HUES6 (cell line): ENCODE measurements around the gene GATA2.

Source experiments
- H3K27ac ChIP-seq: 2 replicates; pipeline ENCODE4 v1.7.0; 2013; ENCODE audit warnings: low read depth, mild to moderate bottlenecking, low read length, inconsistent platforms
- H3K27me3 ChIP-seq: 2 replicates; pipeline ENCODE4 v1.6.1; 2013; ENCODE audit warnings: low read length; ENCODE audit not compliant: control insufficient read depth, insufficient read depth
- H3K36me3 ChIP-seq: 2 replicates; pipeline ENCODE4 v1.6.1; 2013; ENCODE audit warnings: low read length; ENCODE audit not compliant: control insufficient read depth, insufficient read depth
- H3K4me1 ChIP-seq: 2 replicates; pipeline ENCODE4 v1.6.1; 2013; ENCODE audit warnings: low read length; ENCODE audit not compliant: control insufficient read depth, insufficient read depth
- H3K4me3 ChIP-seq: 2 replicates; pipeline ENCODE4 v1.5.1; 2013; ENCODE audit warnings: low read depth, low read length
- H3K9ac ChIP-seq: one replicate; pipeline ENCODE4 v1.6.1; 2013; ENCODE audit warnings: mild to moderate bottlenecking, low read length
- H3K9me3 ChIP-seq: 2 replicates; pipeline ENCODE4 v1.6.1; 2013; ENCODE audit warnings: low read depth, low read length; ENCODE audit not compliant: control insufficient read depth, insufficient read depth

The GATA2 gene

GRCh38 chr3:128493570-128494366 lies 767 bp upstream of the GATA2 start:
- H3K4me1 ChIP-seq: peaks cover 55% of the 10 kb centered on the region
- H3K36me3 ChIP-seq: no peaks in the 10 kb centered on the region
- H3K27ac ChIP-seq: no peak overlapping the region
- H3K4me3 ChIP-seq: peak overlapping the region; percentile 27; the same call in 1 of the 2 replicates
- H3K27me3 ChIP-seq: peaks cover 98% of the 10 kb centered on the region
- no peak overlapping the region for H3K9ac ChIP-seq
- H3K9me3 ChIP-seq: no peaks in the 10 kb centered on the region

DNA sequence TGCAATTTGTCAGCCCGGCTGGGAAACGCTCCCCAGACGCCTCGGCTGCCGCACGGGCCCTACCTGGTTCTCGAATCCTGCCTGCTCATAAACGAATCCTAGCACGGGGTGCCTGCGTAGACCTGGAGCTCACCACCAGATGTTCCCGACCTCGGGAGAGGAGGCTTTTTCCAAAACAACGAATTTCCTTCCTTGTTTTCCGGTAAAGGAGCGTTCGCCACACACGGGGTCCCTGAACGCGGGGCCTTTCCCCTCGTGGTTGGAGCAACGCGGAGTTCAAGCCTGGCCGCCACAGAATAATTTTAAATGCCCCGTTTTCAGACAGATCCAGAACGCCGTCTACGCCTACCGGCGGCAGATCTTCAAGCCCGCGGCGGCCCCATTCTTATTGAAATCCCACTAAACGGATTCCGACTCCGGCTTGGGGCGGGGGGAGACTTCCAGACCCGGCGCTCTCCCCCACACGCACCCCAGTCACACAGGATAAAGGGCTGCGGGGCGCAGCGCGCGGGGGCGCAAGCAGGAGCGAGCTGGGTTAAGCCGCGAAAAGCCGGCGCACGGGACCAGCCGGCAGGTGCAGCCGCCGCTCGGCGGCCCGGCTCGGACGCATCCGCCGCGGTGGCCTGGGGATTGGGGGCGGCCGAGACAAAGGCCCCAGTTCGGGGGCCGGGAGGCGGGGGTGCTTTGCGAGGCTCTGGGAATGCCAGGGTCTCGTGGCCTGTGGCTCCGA lies 895 bp downstream of the GATA2 start:
- Histone ChIP-seq H3K4me1 (peaks cover 50% of the 10 kb centered on the region), H3K9me3 (no peaks in the 10 kb centered on the region), H3K9ac (no peak overlapping the region), H3K27ac (no peak overlapping the region), H3K4me3 (peak overlapping the region; percentile 65), H3K36me3 (no peaks in the 10 kb centered on the region), H3K27me3 (peaks cover 100% of the 10 kb centered on the region)

DNA sequence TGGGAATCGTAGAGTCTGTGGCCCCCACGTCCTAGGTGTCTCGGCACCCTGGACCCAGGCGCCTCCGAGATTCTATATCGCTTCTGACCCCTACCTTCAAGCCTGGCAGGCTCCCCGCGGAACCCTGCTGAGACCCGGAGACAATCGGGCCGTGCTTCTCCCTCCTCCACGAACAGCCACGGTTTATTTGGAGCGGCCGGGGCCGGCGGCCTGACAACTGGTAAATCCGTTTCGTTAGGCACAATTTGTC lies 1.4 kb downstream of the GATA2 start:
- H3K4me1 ChIP-seq: peaks cover 50% of the 10 kb centered on the region
- H3K36me3 ChIP-seq: no peaks in the 10 kb centered on the region
- no peak overlapping the region for H3K27ac ChIP-seq
- H3K9ac ChIP-seq: no peak overlapping the region
- H3K4me3 ChIP-seq: peak overlapping the region; percentile 65
- peaks cover 100% of the 10 kb centered on the region for H3K27me3 ChIP-seq
- H3K9me3 ChIP-seq: no peaks in the 10 kb centered on the region

- H3K9ac ChIP-seq: peak overlapping the region; percentile 20
- H3K9me3 ChIP-seq: no peaks in the 10 kb centered on the region
- no peak overlapping the region for H3K27ac ChIP-seq
- no peaks in the 10 kb centered on the region for H3K36me3 ChIP-seq
- H3K4me1 ChIP-seq: peaks cover 52% of the 10 kb centered on the region
- peaks cover 100% of the 10 kb centered on the region for H3K27me3 ChIP-seq
- H3K4me3 ChIP-seq: peak overlapping the region; percentile 65
These were observed 1.9 kb downstream of the GATA2 start for GRCh38 chr3:128490915-128491690.

GRCh38 chr3:128490650-128490914 lies 2.4 kb downstream of the GATA2 start:
- Histone ChIP-seq H3K9ac (peak overlapping the region; percentile 20), H3K4me1 (peaks cover 57% of the 10 kb centered on the region), H3K9me3 (no peaks in the 10 kb centered on the region), H3K27ac (no peak overlapping the region), H3K36me3 (no peaks in the 10 kb centered on the region), H3K27me3 (peaks cover 100% of the 10 kb centered on the region), H3K4me3 (peak overlapping the region; percentile 65)

- H3K4me1 ChIP-seq: peaks cover 62% of the 10 kb centered on the region
- H3K9ac ChIP-seq: peak overlapping the region; percentile 20
- no peak overlapping the region for H3K27ac ChIP-seq
- peak overlapping the region; percentile 65 for H3K4me3 ChIP-seq
- H3K9me3 ChIP-seq: no peaks in the 10 kb centered on the region
- H3K36me3 ChIP-seq: no peaks in the 10 kb centered on the region
- peaks cover 100% of the 10 kb centered on the region for H3K27me3 ChIP-seq
These were observed 2.9 kb downstream of the GATA2 start for GRCh38 chr3:128489927-128490649.

GRCh38 chr3:128489674-128489926 lies 3.4 kb downstream of the GATA2 start:
- Histone ChIP-seq H3K4me1 (peaks cover 67% of the 10 kb centered on the region), H3K9me3 (no peaks in the 10 kb centered on the region), H3K27me3 (peaks cover 100% of the 10 kb centered on the region), H3K36me3 (no peaks in the 10 kb centered on the region), H3K9ac (peak overlapping the region; percentile 20), H3K4me3 (peak overlapping the region; percentile 65), H3K27ac (no peak overlapping the region)

DNA sequence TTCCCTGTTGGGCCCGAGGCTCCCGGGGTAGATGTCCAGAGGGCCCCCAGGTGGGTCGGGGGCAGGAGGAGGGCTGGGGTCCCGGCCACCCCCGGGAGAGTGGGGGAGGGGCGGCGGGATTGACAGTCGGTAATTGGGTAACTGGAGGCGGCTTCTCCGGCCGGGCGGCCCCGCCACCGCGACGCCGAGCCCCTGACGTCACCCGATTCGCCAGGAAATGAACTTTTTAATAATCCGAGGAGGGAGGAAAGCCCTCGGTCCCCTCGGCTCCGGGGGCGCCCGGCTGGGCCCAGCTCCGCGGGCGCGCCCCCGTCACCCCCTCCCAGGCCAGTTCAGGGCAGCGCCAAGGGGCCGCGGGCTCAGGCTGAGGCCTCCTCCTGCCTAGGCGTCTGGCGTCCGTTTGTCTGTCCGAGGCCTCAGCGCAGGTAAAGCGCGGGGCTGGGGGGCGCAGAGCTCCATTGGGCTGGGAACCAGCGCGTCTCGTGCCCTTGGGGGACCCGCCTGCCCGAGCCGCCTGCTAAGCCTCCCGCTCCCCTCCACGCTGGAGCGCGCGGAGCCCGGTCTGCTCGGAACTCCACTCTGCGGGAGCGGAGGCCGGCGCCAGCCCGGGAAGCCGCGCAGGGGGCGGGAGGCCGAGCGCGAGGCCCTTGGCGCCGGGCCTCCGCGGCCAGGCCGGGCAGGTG lies 3.9 kb downstream of the GATA2 start:
- H3K9ac ChIP-seq: peak overlapping the region; percentile 57
- peaks cover 69% of the 10 kb centered on the region for H3K4me1 ChIP-seq
- H3K36me3 ChIP-seq: no peaks in the 10 kb centered on the region
- H3K27ac ChIP-seq: no peak overlapping the region
- peak overlapping the region; percentile 65 for H3K4me3 ChIP-seq
- peaks cover 100% of the 10 kb centered on the region for H3K27me3 ChIP-seq
- H3K9me3 ChIP-seq: no peaks in the 10 kb centered on the region

DNA sequence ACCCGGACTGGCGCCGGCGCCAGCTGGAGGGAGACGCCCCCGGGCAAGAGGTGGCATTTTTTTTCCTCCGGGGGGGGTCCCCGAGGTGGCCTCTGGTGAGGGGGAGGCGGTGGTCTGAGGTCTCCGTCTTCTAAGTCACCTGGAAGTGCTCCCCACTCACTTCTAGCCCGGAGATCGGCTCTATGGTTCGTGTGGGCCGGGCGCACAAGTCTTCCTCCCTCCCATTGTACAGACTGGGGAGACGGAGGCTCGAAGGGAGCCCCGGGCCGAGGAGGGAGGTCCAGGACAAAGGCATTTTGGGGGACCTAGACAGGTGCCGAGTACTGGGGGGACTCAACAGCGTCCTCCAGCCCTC lies 4.4 kb downstream of the GATA2 start:
- peaks cover 69% of the 10 kb centered on the region for H3K4me1 ChIP-seq
- H3K9ac ChIP-seq: peak overlapping the region; percentile 57
- no peaks in the 10 kb centered on the region for H3K36me3 ChIP-seq
- peak overlapping the region; percentile 65 for H3K4me3 ChIP-seq
- peaks cover 100% of the 10 kb centered on the region for H3K27me3 ChIP-seq
- no peak overlapping the region for H3K27ac ChIP-seq
- no peaks in the 10 kb centered on the region for H3K9me3 ChIP-seq

GRCh38 chr3:128487813-128488635 lies 5.0 kb downstream of the GATA2 start:
- no peak overlapping the region for H3K27ac ChIP-seq
- no peaks in the 10 kb centered on the region for H3K36me3 ChIP-seq
- H3K4me3 ChIP-seq: peak overlapping the region; percentile 65
- peaks cover 100% of the 10 kb centered on the region for H3K27me3 ChIP-seq
- H3K9ac ChIP-seq: peak overlapping the region; percentile 57
- peaks cover 70% of the 10 kb centered on the region for H3K4me1 ChIP-seq
- no peaks in the 10 kb centered on the region for H3K9me3 ChIP-seq
